GM03348 (cell line): ENCODE results near the gene SEBOX.
"Not testable (repeated sequence)": the region's sequence is repeated elsewhere in the genome, so short reads cannot be mapped to it uniquely, and the experiment has no call there.

Experiments used
- DNase-seq: peaks from one replicate; pipeline ENCODE4 v3.0.0; 2012; ENCODE audit warnings: low spot score

SEBOX gene

GRCh38 chr17:28340374-28340773 lies 24.6 kb downstream of the SEBOX start:
- no peak for DNase-seq

- DNase-seq: no peak
These were observed 25.6 kb downstream of the SEBOX start for GRCh38 chr17:28339431-28339830.

GRCh38 chr17:28338769-28339212 lies 26.2 kb downstream of the SEBOX start:
- not testable (repeated sequence) for DNase-seq

GRCh38 chr17:28338056-28338768 lies 26.8 kb downstream of the SEBOX start:
- DNase-seq: peak; percentile 29

GRCh38 chr17:28335959-28336871 lies 28.8 kb downstream of the SEBOX start:
- peak; percentile 72 for DNase-seq

- DNase-seq: peak; percentile 97
These were observed 29.6 kb downstream of the SEBOX start, which contains the start of the genes IFT20 and TNFAIP1 for GRCh38 chr17:28335201-28335958. IFT20 (minus strand) TSS chr17:28335472; CDS start chr17:28331985, 3,487 bp downstream. TNFAIP1 (plus strand) TSS chr17:28335761; CDS start chr17:28339522, 3,761 bp downstream.

- no peak for DNase-seq
These were observed 30.3 kb downstream of the SEBOX start for GRCh38 chr17:28334666-28335200.

GRCh38 chr17:28334171-28334570 lies 30.8 kb downstream of the SEBOX start:
- DNase-seq: no peak

- DNase-seq: no peak
These were observed 31.8 kb downstream of the SEBOX start for GRCh38 chr17:28333083-28333746.

- DNase-seq: no peak
These were observed 33.0 kb downstream of the SEBOX start for GRCh38 chr17:28331891-28332420.

GRCh38 chr17:28330671-28331070 lies 34.3 kb downstream of the SEBOX start:
- DNase-seq: no peak

GRCh38 chr17:28328325-28328724 lies 36.7 kb downstream of the SEBOX start:
- DNase-seq: no peak

GRCh38 chr17:28327709-28328108 lies 37.3 kb downstream of the SEBOX start:
- DNase-seq: no peak

GRCh38 chr17:28327031-28327607 lies 37.9 kb downstream of the SEBOX start:
- no peak for DNase-seq

GRCh38 chr17:28326114-28326513 lies 38.9 kb downstream of the SEBOX start:
- no peak for DNase-seq

GRCh38 chr17:28325211-28325610 lies 39.8 kb downstream of the SEBOX start:
- DNase-seq: no peak

- no peak for DNase-seq
These were observed 40.2 kb downstream of the SEBOX start for GRCh38 chr17:28324781-28325180.

- no peak for DNase-seq
These were observed 40.7 kb downstream of the SEBOX start for GRCh38 chr17:28324267-28324745.

GRCh38 chr17:28320215-28321061 lies 44.6 kb downstream of the SEBOX start:
- no peak for DNase-seq

- no peak for DNase-seq
These were observed 45.4 kb downstream of the SEBOX start for GRCh38 chr17:28319598-28319935.
